Activated CD4-positive, alpha-beta T cell treated with anti-CD3 and anti-CD28 coated beads for 1 hour (primary cell): ENCODE measurements around the gene TTLL8.
"Not testable (repeated sequence)": the region's sequence is repeated elsewhere in the genome, so short reads cannot be mapped to it uniquely, and the experiment has no call there.

Experiments
- DNase-seq: peaks from one replicate; pipeline ENCODE4 v3.0.0-alpha.2; 2020

TTLL8 gene

DNA sequence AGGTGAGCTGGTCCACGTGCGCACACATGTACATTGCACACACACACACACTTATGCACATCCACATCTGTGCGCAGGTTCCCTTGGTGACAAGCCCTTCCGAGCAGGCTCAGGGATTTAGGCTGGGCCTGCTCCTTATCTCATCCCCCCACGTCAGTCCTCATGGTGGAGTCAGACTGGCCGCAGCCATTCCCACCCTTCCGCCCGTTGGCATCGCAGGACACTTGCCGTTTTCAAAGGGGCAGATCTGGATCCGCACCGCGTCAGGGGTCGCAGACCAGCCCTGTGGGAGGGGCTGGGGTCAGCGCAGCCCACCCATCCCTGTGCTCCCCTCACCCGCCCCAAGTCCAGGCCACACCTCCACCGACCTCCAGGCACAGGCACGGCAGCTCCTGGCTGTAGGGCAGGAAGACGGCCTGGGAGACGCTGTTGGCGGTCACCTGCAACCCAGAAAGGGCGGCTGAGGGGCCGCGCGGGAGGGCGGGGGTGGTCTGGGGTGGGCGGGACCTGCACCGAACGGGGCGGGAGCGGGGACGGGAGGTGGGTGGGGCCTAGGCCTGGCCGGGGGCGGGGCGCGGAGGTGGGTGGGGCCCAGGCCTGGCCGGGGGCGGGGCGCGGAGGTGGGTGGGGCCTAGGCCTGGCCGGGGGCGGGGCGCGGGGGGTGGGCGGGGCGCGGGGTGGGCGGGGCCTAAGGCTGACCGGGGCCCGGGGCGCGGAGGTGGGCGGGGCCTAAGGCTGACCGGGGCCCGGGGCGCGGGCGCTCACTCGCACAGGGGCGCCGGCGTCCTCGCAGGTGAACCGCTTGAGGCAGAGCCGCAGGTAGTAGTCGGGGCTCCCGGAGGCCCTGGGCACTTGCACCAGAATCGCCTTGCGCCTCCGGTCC is 58.8 kb downstream of the TTLL8 start:
- no peak for DNase-seq

DNA sequence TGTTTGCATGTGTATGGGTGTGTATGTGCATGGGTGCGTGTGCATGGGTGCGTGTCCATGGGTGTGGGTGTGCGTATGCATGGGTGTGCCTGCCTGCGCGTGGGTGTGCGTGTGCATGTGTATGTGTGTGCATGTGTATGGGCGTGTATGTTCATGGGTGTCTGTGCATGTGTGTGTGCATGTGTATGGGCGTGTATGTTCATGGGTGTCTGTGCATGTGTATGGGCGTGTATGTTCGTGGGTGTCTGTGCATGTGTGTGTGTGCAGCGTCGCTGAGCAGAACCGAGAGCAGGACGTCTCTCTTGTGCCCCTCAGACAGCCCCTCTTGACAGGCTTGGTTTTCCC is 59.4 kb downstream of the TTLL8 start:
- DNase-seq, result no peak

GRCh38 chr22:49997932-49998717 is 60.0 kb downstream of the TTLL8 start:
- DNase-seq, result no peak

GRCh38 chr22:49997251-49997599 is 60.9 kb downstream of the TTLL8 start:
- DNase-seq, result no peak

DNA sequence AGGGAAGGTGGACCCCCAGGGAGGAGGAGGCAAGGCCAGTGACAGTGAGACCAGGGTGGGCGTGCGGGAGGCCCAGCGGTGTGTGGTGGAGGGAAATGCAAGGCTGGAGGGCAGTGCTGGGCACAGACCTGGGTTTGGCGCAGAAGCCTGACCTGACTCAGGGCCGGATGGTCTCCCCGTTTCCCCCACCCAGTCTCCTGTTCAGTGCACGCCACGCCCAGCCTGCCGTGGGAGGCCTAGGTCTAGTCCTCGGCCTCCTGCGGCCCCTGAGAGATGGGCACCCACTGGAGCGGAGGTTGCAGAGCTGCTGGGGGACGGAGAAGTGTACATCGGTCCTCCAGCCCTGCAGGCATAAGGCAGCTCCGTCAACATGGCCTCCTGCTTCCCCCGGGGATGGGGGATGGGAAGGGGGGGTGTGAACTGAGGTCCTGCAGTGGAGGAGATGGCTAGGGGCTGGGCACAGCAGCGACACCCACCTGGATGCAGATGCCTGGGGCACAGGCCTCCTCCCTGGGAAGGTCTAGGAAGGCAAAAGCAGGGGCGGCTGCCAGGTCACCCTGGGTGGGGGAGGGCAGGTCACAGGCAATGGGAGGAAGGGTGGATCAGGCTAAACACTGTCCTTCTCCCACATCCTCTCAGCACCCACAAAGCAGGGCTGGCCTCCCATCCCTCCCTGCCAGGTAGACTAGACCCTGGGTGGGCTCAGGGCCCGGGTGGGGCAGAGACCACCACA is 61.4 kb downstream of the TTLL8 start:
- no peak for DNase-seq

DNA sequence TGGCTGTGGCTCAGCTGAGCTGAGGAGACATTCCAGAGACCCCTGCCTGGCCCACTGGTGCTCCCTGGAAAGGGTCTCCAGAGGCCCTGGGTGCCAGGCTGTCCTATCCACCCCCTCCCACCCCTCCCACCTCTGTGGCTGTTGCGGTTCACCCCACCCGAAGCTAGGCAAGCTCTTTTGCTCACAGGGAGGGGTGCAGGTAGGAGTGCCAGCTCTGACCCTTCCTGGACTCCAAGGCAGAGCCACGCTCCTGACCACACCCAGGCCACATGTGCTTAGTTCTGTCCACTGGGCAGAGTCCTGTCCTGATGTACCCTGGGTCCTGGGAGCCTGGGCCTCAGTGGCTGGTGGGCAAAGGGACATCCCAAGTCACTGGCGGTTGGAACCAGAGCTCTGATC is 62.0 kb downstream of the TTLL8 start:
- no peak for DNase-seq

DNA sequence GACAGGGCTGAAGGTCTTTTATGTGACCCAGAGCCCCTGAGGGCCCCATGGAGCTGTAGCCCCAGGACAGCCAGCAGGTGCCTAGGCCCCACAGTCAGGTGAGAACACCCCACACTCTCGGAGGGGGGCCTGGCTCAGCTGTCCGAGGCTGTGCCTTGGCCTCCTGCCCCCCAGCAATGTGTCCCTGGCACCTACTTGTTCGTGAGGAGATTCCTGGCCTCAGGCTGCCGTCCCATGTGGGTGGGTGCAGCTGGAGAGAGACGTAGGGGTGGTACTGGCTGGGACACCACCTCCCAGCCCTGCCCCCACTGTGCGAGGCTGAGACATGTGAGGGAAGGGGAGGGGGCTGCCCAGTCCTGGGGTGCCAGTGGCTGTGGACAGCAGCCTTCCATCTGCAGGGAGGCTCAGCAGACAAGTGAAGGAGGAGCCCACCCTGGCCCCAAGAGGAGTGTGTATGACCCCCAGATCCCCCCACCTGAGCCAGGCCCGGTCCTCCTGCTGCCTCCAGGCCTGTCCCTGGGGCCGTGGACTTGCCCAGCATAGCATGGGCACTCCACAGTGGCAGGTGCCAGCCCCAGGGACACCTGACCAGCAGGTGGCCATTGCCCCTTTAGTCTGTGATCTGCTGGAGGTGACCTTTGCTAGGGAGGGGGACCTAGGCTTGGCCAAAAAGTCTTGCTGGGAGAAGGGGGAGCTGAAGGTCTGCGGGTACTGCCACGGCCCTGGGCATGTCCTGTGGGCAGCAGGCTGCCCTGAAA is 62.6 kb downstream of the TTLL8 start:
- no peak for DNase-seq

DNA sequence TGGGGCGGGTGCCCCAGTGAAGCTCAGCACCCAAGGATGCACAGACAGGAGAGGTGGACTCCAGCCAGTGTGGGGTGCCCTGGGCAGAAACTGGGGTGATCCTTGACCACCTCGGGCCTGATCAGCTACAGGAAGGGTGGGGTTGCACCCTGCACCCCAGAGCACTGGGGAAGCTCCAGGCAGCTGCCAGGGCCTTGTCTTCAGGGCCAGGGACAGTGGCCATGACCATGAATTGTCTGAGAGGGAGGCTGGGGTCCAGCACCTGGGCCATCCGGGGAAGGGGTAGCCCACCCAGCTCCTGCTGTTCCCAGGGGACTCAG is 63.1 kb downstream of the TTLL8 start:
- DNase-seq, result no peak

DNA sequence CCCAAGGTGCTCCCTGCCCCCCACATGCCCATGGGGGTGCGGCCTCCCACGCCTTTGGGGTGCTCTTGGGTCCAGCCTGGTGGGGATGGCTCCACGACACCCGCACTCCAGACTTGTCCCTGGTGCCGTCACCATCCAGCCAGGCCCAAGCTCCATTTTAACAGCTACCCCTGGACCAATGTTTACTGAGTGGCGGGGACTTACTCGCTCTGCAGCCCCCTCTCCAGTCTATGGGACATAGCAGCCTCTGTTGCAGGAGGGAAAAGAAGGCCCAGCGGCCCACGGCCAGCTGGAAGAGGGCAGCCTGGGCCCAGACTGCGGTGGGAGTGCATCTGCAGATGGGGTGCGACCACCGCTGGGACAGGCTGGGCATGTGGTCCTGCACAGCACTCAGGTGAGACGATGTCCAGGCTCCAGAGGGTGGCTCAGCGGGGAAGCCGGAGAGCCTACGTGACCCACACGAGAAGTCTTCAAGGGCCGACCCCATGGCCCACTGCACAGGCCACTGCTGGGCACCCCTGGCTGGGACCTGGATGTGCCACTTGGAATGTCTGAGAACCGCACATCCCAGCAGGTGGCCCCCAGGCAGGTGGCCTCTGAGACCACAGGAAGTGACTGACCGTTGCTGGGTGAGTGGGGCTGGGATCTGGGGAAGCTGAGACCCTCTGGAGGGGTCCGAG is 63.6 kb downstream of the TTLL8 start:
- no peak for DNase-seq

GRCh38 chr22:49993649-49994360 is 64.3 kb downstream of the TTLL8 start:
- DNase-seq, result no peak

- DNase-seq, result peak; percentile 58
Measured at GRCh38 chr22:49992921-49993648, 65.0 kb downstream of the TTLL8 start.

DNA sequence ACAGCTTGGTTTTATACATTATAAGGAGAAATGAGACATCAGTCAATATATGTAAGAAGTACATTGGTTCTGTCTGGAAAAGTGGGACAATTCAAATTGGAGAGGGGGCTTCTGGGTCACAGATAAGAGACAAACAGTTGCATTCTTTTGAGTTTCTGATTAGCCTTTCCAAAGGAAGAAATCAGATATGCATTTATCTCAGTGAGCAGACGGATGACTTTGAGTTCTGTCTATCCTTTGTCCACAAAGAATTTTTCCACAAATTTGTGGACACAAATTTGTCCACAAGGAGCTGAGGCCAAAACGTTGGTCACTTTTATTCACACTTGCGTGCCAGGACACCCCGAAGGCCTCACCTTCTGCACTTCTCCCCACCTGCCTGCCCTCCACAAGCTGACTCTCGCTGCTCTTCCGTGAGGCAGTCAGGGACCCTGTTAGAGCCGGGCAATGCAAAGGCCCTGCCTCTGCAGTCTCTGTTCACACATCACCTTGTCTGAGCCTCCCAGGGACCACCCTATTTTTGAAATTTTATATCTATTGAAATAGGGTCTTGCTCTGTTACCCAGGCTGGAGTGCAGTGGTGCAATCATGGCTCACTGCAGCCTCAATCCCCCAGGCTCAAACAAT is 66.1 kb downstream of the TTLL8 start:
- DNase-seq, result no peak

DNA sequence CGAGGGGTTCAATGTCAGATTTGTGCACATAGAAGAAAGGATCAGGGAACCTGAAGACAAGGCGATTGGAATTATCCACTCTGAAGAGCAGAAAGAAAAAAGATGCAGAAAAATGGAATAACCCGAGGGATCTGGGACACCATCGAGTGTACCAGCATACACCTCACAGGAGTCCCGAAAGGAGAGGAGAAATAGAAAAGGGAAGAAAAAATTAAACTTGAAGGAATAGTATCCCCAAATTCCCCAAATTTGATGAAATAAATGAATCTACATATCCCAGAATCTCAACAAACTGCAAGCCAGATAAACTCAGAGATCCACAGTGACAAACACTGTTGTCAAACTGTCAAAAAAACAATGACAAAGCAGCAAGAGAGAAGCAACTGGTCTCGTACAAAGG is 66.9 kb downstream of the TTLL8 start:
- DNase-seq, result no peak

GRCh38 chr22:49989826-49990225 is 68.3 kb downstream of the TTLL8 start:
- not testable (repeated sequence) for DNase-seq

GRCh38 chr22:49986325-49986724 is 71.8 kb downstream of the TTLL8 start:
- no peak for DNase-seq

DNA sequence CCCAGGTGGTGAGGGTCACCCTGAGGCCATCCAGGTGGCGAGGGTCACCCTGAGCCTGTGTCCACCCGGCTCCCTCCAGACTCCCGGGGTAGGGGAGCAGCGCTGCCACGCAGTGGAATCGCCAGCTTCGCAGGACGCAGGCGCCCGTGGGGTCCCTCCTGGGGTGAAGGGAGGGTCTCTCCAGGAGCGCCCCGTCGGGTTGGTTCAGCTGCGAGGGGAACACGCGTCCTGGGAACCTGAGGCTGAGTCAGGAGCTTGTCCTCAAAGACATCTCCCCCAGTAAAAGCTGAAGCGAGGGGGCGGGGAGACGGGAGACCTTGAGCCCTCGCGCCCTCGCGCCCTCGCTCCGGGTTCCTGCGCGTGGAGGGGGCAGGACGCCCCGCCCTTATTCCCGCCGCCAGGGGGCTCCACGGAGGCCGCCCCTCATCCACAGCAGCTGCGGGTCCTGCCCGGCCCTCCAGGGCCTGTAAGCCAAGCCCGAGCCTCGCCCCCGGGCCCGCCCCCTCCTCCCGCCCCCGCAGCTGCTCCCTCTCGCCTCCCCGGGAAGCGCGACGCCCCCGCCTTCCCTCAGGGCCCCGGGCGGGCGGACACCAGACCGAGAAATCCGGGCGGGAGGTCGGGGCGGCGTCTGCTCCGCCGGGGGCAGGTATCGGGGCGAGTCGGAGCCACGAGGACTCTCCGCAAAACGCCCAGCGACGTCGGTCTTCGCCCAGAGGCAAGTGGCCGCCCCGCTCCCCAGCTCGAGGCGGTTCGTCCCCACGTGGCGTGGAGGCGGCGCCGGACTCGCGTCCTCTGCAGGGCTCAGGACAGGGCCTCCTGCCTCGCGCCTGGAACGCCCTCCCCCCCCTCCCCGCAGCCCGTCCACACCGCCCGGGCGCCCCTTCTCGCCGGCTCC is 74.7 kb downstream of the TTLL8 start:
- peak; percentile 45 for DNase-seq

DNA sequence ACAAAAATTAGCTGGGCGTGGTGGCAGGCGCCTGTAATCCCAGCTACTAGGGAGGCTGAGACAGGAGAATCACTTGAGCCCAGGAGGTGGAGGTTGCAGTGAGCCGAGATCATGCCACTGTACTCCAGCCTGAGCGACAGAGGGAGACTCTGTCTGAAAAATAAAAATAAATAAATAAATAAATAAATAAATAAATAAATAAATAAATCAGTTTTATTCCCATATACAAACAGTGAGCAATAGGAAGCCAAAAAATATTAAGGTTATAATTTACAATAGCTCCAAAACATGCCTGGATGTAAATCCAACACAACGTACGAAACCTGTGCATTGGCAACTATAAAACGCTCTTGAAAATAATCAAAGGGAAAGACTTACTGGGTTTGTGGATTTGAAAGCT is 76.3 kb downstream of the TTLL8 start:
- not testable (repeated sequence) for DNase-seq

GRCh38 chr22:49979587-49980264 is 78.4 kb downstream of the TTLL8 start:
- DNase-seq, result no peak

- peak; percentile 1 for DNase-seq
Measured at GRCh38 chr22:49977578-49977977, 80.5 kb downstream of the TTLL8 start.
